Measurements from ENCODE around the gene IRS2.
A peak's percentile ranks its signal among the peaks of the same experiment; 100 is the strongest.

DNA sequence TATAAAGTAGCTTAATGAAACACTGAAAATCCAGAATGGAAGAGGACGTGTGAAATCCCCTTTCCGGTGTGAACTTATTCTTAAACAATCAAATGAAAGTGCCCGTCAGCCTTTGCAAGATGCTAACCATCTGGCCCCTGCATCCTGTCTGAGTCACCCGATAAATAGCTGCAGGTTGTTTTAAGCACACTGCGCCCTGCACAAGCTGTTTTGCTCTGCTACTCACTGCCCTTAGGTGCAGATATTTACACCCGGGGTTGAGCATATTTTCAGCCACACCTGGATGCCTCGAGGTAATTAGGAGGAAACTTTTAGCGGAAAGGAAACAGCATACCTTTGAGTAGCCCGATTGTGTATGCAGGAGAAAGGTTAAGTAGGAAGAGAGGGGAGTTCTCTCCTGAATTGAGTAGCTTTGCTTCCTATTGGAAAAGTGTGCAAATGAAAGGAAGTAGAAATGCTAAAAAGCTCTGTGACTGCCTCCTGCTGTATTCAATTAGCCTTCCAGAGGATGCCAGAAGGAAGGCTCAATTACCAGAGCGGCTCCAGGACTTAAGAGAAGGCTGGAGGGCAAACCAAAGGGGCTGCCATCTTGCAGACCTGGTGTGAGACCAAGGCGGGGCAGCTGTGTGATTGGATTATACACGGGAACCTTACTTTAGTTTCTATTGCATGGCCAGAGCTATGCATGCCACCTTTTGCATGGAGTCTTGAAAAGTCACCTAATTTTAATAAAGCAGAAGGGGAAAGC, 42.5 kb downstream of the IRS2 start:
- peak; percentile 74 for TF ChIP-seq FOXP2 (optimal IDR thresholded peaks at IDR 0.05; ENCODE audit: borderline replicate concordance, extremely low read depth, extremely low read length, insufficient read depth)
- TF ChIP-seq REST (IDR thresholded peaks at IDR 0.05; ENCODE audit: insufficient read depth in 1 of 2, low read depth in 2 of 2, low read length in 2 of 2) = 0 out of 4 replicates have a peak, but pooled peaks of 1 of the 2 experiments have one; percentile 6
